GM18502 (cell line): ENCODE measurements around the gene HMGA1.

Experiments
- ATAC-seq: cut with Tn5 transposase; IDR thresholded peaks from one replicate; pipeline ENCODE4 v1.9.1; 2021; ENCODE audit warnings: mild to moderate bottlenecking; ENCODE audit not compliant: unreplicated experiment, poor library complexity

Gene HMGA1, protein sequence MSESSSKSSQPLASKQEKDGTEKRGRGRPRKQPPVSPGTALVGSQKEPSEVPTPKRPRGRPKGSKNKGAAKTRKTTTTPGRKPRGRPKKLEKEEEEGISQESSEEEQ

DNA sequence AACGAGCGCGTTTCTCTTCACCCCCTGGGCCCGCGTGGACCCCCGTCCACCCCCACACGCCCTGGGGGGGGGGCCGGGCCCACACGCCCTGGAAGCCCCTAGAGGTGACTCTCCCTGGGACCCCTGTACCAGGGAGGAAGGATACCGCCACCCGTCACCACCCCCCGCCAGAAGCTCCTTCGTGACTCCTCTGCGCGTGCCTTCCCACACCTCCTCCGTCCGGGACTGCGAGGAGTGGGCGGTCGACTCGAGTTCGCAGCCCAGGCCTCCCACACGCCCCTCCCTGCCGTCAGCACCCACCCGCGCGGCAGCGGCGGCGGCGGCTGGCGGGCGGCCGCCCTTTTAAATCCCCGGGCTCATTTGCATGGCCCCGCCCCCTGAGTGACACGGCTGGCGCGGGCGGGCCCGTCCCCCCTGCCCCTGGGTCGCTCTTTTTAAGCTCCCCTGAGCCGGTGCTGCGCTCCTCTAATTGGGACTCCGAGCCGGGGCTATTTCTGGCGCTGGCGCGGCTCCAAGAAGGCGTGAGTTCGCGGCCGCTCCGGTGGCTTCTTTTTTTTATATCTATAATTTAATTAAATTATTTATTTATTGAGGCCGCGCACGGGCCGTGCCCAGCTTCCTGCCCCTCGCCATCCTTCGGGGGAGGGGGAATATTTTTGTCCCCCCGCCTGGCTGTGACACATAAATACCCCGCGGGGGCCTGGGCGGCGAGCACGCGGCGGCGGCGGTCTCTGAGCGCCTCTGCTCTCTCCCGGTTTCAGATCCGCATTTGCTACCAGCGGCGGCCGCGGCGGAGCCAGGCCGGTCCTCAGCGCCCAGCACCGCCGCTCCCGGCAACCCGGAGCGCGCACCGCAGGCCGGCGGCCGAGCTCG is at the start of gene HMGA1:
Gene HMGA1, plus strand, starts transcription at position 431 of the 873 bp plus-strand sequence. CDS start 3,908 bp downstream, outside the sequence.
- ATAC-seq = peak; percentile 69

DNA sequence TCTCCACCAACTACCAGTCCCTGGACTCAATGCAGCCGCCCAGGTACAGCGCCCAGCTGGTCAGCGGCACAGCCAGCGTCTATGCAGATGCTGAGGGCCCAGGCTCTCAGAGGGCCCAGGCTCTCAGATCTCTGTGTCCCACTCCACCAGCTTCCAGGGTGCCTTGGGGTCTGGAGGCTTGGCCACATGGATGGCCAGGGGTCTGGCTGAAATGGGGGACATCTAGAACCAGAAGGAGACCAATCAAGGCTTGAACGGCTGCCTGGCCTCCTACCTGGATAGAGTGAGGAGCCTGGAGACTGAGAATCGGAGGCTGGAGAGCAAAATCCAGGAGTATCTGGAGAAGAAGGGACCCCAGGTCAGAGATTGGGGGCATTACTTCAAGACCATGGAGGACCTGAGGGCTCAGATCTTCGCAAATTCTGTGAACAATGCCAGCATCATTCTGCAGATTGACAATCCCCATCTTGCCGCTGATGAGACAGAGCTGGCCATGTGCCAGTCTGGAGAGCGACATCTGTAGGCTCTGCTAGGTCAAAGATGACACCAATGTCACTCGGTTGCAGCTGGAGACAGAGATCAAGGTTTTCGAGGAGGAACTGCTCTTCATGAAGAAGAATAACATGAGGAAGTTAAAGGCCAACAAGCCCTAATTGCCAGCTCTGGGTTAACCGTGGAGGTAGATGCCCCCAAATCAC is 46.7 kb upstream of the HMGA1 start:
- ATAC-seq = no peak

GRCh38 chr6:34190504-34191122 is 46.1 kb upstream of the HMGA1 start:
- ATAC-seq = no peak

GRCh38 chr6:34194772-34195171 is 41.9 kb upstream of the HMGA1 start:
- ATAC-seq = no peak

DNA sequence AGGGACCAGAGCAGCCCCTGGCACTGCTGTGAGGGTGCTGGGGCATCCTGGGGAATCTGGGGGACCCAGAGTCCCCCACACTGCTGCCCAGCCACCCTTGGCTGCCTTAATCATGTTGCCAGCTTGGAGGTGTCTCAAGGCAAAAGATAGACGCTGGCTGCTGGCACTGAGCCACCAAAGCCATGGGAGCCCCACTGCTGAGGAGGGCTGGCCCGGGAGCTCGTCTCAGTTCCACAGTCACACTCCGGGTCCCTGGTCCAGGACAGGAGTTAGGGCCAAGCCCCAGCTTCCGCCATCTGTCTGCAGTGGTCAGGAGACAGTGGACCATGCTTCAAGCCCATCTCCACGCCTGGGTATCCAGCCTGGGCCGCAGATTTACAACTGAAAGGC is 41.0 kb upstream of the HMGA1 start:
- ATAC-seq = no peak

- ATAC-seq = peak; percentile 56
Measured at GRCh38 chr6:34196116-34196832, 40.4 kb upstream of the HMGA1 start.

DNA sequence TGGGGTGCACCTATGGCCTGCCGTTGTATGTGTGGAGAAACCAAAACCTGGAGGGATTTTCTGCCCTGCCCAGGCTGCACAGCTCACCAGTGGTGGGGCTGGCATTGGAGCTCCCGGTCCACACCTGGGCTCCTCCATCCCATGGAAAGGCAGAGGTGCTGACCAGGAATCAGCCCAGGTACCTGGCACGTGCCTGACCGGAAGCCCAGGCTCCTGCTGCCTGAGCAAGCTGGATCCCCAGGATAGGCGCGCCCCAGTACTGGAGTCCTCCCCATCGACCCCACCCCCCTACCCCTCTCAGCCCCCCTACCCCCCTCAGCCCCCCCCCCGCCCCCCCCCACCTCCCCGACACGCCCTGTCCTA is 39.9 kb upstream of the HMGA1 start:
- ATAC-seq = no peak

DNA sequence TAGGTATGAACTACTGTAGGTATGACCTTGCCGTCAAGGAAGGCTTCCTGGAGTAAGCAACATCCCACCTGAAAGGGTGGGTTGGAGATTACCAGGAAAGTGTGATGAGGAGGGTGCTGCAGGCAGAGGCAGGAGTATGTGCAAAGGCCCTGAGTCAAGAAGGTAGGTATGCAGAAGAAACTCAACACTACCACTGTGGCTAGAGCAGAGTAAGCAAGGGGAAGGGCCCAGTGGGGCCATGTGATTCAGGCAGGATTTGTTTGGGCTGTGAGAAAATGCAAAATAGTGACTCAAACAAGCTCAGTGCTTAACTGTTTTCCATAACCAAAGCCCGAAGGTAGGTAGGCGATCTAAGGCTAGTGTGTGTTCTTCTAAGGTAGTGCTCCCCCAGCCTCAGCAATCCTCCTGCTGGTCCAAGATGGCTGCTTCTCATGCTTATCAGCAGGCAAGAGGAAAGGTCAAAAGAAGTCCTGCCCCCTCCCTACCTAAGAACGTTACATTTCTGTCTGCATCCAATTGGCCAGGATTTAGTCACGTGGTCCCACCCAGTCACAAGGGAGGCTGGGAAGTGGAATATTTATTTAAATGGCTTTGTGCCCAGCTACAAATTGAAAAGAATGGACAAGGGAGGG is 36.2 kb upstream of the HMGA1 start:
- no peak for ATAC-seq

GRCh38 chr6:34201455-34202107 is 35.1 kb upstream of the HMGA1 start:
- ATAC-seq = no peak

DNA sequence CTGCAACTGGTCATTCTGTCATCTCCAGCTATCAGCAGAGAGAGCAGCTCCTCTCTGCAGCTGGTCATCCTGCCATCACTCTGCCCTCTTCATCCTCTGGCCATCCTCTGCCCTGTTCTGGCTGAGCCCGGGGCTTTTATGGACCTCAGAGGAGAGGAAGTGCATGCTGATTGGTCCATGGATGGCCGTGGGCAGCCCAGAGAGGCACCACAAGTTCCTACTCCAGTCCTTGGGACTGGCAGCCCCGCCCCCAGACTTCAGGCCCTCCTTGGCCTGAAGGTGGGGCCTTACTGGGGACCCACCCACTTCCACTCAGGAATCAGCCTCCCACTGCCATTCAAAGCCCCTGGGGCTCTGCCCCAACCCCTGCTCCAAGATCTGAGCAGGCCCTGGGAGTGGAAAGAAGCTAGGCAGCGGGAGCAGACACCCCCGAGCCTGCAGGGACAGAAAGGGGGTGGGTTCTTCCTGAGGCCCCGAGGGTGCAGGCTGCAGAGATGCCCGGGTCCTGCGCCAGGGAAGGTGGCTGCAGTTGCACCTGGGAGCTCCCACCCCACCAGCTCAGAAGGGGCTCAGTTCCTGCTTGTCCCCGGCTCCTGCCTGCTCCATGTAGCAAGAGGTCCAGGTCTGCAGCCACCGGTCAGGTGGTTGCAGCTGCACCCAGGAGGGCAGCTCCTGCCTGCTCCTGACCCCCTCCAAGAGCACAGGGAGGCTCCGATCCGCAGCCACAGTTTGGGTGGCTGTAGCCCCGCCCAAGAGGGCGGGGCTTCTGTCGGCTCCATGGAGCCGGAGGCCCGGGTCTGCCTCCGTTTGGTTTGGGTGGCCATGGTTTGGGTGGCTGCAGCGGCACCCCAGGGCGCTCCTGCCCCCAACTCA is 34.1 kb upstream of the HMGA1 start:
- no peak for ATAC-seq

DNA sequence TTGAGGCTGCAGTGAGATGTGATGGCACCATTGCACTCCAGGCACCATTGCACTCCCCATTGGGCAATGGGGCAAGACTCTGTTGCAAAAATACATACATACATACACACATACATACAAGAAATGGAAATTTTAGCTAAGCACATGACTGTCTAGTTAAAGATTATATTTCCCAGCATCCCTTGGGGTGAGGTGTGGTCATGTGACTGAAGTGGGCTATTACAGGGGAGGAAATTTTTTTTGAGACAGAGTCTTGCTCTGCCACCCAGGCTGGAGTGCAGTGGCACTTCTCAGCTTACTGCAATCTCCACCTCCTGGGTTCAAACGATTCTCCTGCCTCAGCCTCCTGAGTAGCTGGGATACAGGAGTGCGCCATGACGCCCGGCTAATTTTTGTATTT is 32.0 kb upstream of the HMGA1 start:
- no peak for ATAC-seq

- ATAC-seq = no peak
Measured at GRCh38 chr6:34205466-34205865, 31.2 kb upstream of the HMGA1 start.

DNA sequence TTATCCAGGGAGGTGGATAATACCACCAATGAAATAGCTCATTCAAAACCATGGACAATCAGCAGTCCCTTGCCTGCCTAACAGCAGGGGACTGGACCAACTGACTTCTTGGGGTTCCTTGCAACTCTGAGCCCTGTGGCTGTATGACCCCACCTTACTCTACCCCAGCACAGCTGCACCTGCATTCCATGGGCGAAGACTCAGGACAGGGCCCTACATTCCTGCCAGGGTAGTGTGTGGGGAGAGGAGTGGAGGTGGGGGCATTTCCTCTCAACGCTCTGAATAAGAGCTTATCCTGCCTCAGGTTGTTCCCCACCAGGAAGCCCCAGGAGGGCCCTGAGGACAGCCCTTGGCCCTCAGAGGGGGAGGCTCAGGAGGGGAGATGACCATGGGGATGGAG is 30.8 kb upstream of the HMGA1 start:
- ATAC-seq = no peak

GRCh38 chr6:34206726-34207125 is 29.9 kb upstream of the HMGA1 start:
- no peak for ATAC-seq

GRCh38 chr6:34207695-34208443 is 28.8 kb upstream of the HMGA1 start:
- no peak for ATAC-seq

- no peak for ATAC-seq
Measured at GRCh38 chr6:34213772-34214171, 22.9 kb upstream of the HMGA1 start.

DNA sequence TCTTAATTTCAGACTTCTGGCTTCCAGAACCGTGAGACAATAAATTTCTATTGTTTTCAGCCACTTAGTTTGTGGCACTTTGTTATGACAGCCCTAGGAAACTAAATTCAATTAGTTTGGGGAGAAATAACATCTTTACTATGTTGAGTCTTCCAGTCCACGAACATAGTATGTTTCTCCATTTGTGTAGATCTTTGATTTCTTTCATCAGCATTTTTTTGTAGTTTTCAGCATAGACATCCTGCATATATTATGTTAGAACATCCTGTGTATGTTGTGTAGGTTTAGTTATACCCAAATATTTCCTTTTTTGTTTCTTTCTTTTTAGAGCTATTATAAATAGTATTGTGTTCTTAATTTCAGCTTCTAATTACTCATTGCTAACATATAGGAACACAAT is 18.0 kb upstream of the HMGA1 start:
- no peak for ATAC-seq
